ENCODE results near the gene LAIR2. TPM values are rescaled to one million over a fixed set of nuclear protein-coding genes. Genes with fewer than 3 reads are reported as not detected.
A peak's percentile ranks its signal among the peaks of the same experiment; 100 is the strongest.

The LAIR2 gene
- total and polyA plus RNA-seq, 2 experiments from 2014 or later = not detected

- no peak overlapping the region for H3K4me3 ChIP-seq
- peaks cover 16% of the 10 kb centered on the region for H3K4me1 ChIP-seq (ENCODE audit: insufficient read depth)
- no peaks in the 10 kb centered on the region for H4K20me1 ChIP-seq (ENCODE audit: insufficient read depth, poor library complexity, severe bottlenecking)
- no peaks in the 10 kb centered on the region for H3K9me3 ChIP-seq (ENCODE audit: low read depth)
- no peaks in the 10 kb centered on the region for H3K27me3 ChIP-seq
- H3K4me2 ChIP-seq = peak overlapping the region; percentile 65
- H2AFZ ChIP-seq = peak overlapping the region; percentile 7
- peaks cover 24% of the 10 kb centered on the region for H3K79me2 ChIP-seq
- H3K9me2 ChIP-seq (replicated peaks; ENCODE audit: insufficient read depth) = no peaks in the 10 kb centered on the region
- no peaks in the 10 kb centered on the region for H3K36me3 ChIP-seq (replicated peaks; ENCODE audit: insufficient read depth, low read depth)
- TF ChIP-seq EZH2 (IDR thresholded peaks at IDR 0.05; ENCODE audit: borderline replicate concordance) (no peak), EZH2phosphoT487 (IDR thresholded peaks at IDR 0.05; ENCODE audit: low read depth, severe bottlenecking, unreplicated experiment) (no peak)
- TF ChIP-seq, protein P1, sequence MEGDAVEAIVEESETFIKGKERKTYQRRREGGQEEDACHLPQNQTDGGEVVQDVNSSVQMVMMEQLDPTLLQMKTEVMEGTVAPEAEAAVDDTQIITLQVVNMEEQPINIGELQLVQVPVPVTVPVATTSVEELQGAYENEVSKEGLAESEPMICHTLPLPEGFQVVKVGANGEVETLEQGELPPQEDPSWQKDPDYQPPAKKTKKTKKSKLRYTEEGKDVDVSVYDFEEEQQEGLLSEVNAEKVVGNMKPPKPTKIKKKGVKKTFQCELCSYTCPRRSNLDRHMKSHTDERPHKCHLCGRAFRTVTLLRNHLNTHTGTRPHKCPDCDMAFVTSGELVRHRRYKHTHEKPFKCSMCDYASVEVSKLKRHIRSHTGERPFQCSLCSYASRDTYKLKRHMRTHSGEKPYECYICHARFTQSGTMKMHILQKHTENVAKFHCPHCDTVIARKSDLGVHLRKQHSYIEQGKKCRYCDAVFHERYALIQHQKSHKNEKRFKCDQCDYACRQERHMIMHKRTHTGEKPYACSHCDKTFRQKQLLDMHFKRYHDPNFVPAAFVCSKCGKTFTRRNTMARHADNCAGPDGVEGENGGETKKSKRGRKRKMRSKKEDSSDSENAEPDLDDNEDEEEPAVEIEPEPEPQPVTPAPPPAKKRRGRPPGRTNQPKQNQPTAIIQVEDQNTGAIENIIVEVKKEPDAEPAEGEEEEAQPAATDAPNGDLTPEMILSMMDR (IDR thresholded peaks at IDR 0.05; ENCODE audit: poor library complexity) = no peak
- peak overlapping the region; percentile 98 for H3K27ac ChIP-seq
- 54% methylated on average over 6 of the region's 6 CpGs for WGBS (ENCODE audit: low lambda C conversion rate, missing lambda C conversion rate)
- no peak for DNase-seq (ENCODE audit: low spot score)
Observed at GRCh38 chr19:54473892-54474372, 28.7 kb upstream of the LAIR2 start.

- Histone ChIP-seq H3K4me3 (no peak overlapping the region), H2AFZ (no peak overlapping the region), H3K36me3 (replicated peaks; ENCODE audit: insufficient read depth, low read depth) (no peaks in the 10 kb centered on the region), H3K9me3 (ENCODE audit: low read depth) (no peaks in the 10 kb centered on the region), H3K27ac (no peak overlapping the region), H3K4me1 (ENCODE audit: insufficient read depth) (peaks cover 12% of the 10 kb centered on the region), H3K4me2 (no peak overlapping the region), H3K79me2 (peaks cover 9% of the 10 kb centered on the region), H3K9me2 (replicated peaks; ENCODE audit: insufficient read depth) (no peaks in the 10 kb centered on the region), H3K27me3 (no peaks in the 10 kb centered on the region), H4K20me1 (ENCODE audit: insufficient read depth, poor library complexity, severe bottlenecking) (no peaks in the 10 kb centered on the region)
- WGBS (ENCODE audit: low lambda C conversion rate, missing lambda C conversion rate) = 87% methylated on average over 10 of the region's 11 CpGs
- no peak for DNase-seq (ENCODE audit: low spot score)
- TF ChIP-seq, protein P1 (IDR thresholded peaks at IDR 0.05; ENCODE audit: poor library complexity) = no peak
- no peak for TF ChIP-seq EZH2phosphoT487 (IDR thresholded peaks at IDR 0.05; ENCODE audit: low read depth, severe bottlenecking, unreplicated experiment)
- no peak for TF ChIP-seq EZH2 (IDR thresholded peaks at IDR 0.05; ENCODE audit: borderline replicate concordance)
Observed at GRCh38 chr19:54475706-54476105, 26.9 kb upstream of the LAIR2 start.

GRCh38 chr19:54477650-54478049, 25.0 kb upstream of the LAIR2 start:
- Histone ChIP-seq H2AFZ (no peak overlapping the region), H3K27me3 (no peaks in the 10 kb centered on the region), H3K9me3 (ENCODE audit: low read depth) (no peaks in the 10 kb centered on the region), H3K4me3 (no peak overlapping the region), H3K4me1 (ENCODE audit: insufficient read depth) (peaks cover 7% of the 10 kb centered on the region), H3K36me3 (replicated peaks; ENCODE audit: insufficient read depth, low read depth) (no peaks in the 10 kb centered on the region), H3K4me2 (no peak overlapping the region), H3K79me2 (no peaks in the 10 kb centered on the region), H3K9me2 (replicated peaks; ENCODE audit: insufficient read depth) (no peaks in the 10 kb centered on the region), H3K27ac (no peak overlapping the region), H4K20me1 (ENCODE audit: insufficient read depth, poor library complexity, severe bottlenecking) (no peaks in the 10 kb centered on the region)
- no peak for TF ChIP-seq EZH2phosphoT487 (IDR thresholded peaks at IDR 0.05; ENCODE audit: low read depth, severe bottlenecking, unreplicated experiment)
- no peak for TF ChIP-seq EZH2 (IDR thresholded peaks at IDR 0.05; ENCODE audit: borderline replicate concordance)
- TF ChIP-seq, protein P1 (IDR thresholded peaks at IDR 0.05; ENCODE audit: poor library complexity) = peak; percentile 15
- DNase-seq (ENCODE audit: low spot score) = peak; percentile 32
- WGBS (ENCODE audit: low lambda C conversion rate, missing lambda C conversion rate) = 64% methylated on average over 3 of the region's 3 CpGs

Data from hepatocyte (in vitro differentiated cells).